Esophagus muscularis mucosa (tissue), 4 donors: ENCODE data around the gene CELF2. TPM values are rescaled to one million over a fixed set of nuclear protein-coding genes. Genes with fewer than 3 reads are reported as not detected.
"Not testable (repeated sequence)": the region's sequence is repeated elsewhere in the genome, so short reads cannot be mapped to it uniquely, and the experiment has no call there.

ENCODE experiments used
- DNase-seq: peaks from one replicate; pipeline ENCODE4 v3.0.0-alpha.2; 2017; ENCODE audit errors: extremely low spot score
- H3K27ac ChIP-seq, 4 donors: fragments of 200-600 bp; sonication (generic); replicated peaks in 1 of 4; 1 replicate in 3 of 4; 2 replicates in 1 of 4; pipeline ENCODE4 v1.5.1; 2016 to 2019; ENCODE audit warnings: mild to moderate bottlenecking in 1 of 4
- H3K27me3 ChIP-seq, 4 donors: fragments of 200-600 bp; sonication (generic); one replicate each; pipeline versions ENCODE4 v1.5.1 to v1.6.0; 2016 to 2019
- H3K36me3 ChIP-seq, 4 donors: fragments of 200-600 bp; sonication (generic); one replicate each; pipeline ENCODE4 v1.5.1; 2016 to 2019
- H3K4me1 ChIP-seq, 4 donors: fragments of 200-600 bp; sonication (generic); one replicate each; pipeline ENCODE4 v1.5.1; 2016 to 2019
- H3K4me3 ChIP-seq, 4 donors: fragments of 200-600 bp; sonication (generic); 1 replicate in 2 of 4; 2 replicates in 2 of 4; pipeline ENCODE4 v1.5.1; 2016 to 2019; ENCODE audit warnings: mild to moderate bottlenecking in 4 of 4, moderate library complexity in 1 of 4
- H3K9me3 ChIP-seq, 4 donors: fragments of 200-600 bp; sonication (generic); 1 replicate in 3 of 4; 2 replicates in 1 of 4; pipeline ENCODE4 v1.5.1; 2016 to 2019
- EP300 ChIP-seq: sonication (generic); formaldehyde crosslinking; IDR thresholded peaks from one replicate; pipeline ENCODE4 v1.6.1; 2017; ENCODE audit warnings: antibody characterized with exemption
- POLR2A ChIP-seq: fragments of 450-650 bp; IDR thresholded peaks from one replicate; pipeline ENCODE4 v1.6.1; 2017; ENCODE audit warnings: antibody characterized with exemption, moderate library complexity, mild to moderate bottlenecking, low read depth
- POLR2AphosphoS5 ChIP-seq, 2 donors: sonication (generic); formaldehyde crosslinking; IDR thresholded peaks; one replicate each; pipeline ENCODE4 v1.6.1; 2017; ENCODE audit warnings: antibody characterized with exemption in 2 of 2
- WGBS: methylation state at CpG from one replicate; pipeline ENCODE4 v1.1.5; 2018; 5-methylcytosine and 5-hydroxymethylcytosine counted together
- intact Hi-C: fragments of 100-400 bp; cut with DNase I; formaldehyde crosslinking; loops from one replicate; pipeline ENCODE4 v1.15.1; 2023
- total RNA-seq, 4 donors: library from RNA; depleted of rRNA; stranded (reverse); fragments of >200 nt; gene quantifications; one replicate each; pipeline versions ENCODE4 v1.1.0 to v1.2.1, GENCODE V29; 2016
- TF ChIP-seq, protein P1 (sequence below), 3 experiments: fragments of 200-600 bp in 2 of 3; fragments of 450-650 bp in 1 of 3; sonication (generic) in 2 of 3; IDR thresholded peaks; one replicate each; pipeline ENCODE4 v1.5.1; 2017 to 2019; ENCODE audit warnings: antibody characterized with exemption in 3 of 3, mild to moderate bottlenecking in 2 of 3, moderate library complexity in 1 of 3

Gene CELF2
- total RNA-seq, 4 donors from 2014 or later = 81.8 to 128 (median 104) TPM

DNA sequence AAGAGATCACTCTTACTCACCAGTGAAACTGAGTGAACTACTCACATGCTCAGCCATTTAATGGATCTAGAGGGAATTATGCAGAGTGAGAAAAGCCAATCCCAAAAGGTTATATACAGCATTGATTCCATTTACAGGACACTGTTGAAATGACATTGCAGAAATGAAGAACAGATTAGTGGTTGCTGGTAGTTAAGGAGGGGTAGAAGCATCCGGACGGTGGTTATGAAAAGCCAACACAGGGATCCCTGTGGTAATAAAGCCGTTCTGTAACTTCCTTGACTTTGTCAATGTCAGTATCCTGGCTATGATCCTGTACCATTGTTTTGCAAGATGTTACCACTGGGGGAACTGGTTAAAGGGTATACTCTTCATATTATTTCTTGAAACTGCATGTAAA lies 340.3 kb downstream of the CELF2 start:
- 63% methylated on average over 3 of the region's 3 CpGs for WGBS
- H3K4me3 ChIP-seq = no peak overlapping the region
- no peaks in the 10 kb centered on the region for H3K27me3 ChIP-seq
- intact Hi-C loops = no loop called here
- H3K27ac ChIP-seq = no peak overlapping the region
- no peak for TF ChIP-seq EP300
- TF ChIP-seq POLR2A = no peak
- TF ChIP-seq POLR2AphosphoS5 (IDR thresholded peaks at IDR 0.05) = no peak
- TF ChIP-seq, protein P1, sequence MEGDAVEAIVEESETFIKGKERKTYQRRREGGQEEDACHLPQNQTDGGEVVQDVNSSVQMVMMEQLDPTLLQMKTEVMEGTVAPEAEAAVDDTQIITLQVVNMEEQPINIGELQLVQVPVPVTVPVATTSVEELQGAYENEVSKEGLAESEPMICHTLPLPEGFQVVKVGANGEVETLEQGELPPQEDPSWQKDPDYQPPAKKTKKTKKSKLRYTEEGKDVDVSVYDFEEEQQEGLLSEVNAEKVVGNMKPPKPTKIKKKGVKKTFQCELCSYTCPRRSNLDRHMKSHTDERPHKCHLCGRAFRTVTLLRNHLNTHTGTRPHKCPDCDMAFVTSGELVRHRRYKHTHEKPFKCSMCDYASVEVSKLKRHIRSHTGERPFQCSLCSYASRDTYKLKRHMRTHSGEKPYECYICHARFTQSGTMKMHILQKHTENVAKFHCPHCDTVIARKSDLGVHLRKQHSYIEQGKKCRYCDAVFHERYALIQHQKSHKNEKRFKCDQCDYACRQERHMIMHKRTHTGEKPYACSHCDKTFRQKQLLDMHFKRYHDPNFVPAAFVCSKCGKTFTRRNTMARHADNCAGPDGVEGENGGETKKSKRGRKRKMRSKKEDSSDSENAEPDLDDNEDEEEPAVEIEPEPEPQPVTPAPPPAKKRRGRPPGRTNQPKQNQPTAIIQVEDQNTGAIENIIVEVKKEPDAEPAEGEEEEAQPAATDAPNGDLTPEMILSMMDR (IDR thresholded peaks at IDR 0.05) = no peak
- no peaks in the 10 kb centered on the region for H3K4me1 ChIP-seq
- H3K9me3 ChIP-seq = no peaks in the 10 kb centered on the region
- no peak for DNase-seq
- no peaks in the 10 kb centered on the region for H3K36me3 ChIP-seq

DNA sequence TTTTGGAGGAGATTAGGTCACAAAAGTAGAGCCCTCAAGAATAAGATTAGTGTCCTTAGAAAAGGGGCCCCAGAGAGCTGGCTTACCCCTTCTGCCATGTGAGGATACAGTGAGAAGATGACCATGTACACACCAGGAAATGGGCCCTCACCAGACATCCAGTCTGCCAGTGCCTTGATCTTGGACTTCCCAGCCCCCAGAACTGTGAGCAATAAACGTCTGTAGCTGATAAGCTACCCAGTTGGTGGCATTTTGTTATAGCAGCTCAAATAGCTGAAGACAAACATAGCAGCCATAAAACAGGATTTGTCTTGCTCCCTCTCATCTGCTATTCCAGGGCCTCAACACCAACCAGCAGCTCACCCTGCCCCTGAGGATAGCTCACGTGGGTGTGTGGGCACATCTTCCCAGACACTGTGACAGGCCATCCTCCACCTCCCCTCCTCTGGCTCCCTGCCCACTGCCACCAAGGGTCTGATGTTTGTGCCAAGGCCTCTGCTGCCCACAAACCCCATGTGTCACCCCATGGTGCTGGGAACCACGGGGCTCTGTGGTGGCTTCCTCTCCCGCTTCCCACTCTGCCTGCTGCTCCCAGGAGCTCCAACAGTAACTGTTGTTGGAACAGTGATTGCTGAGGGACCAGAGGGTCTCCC lies 341.4 kb downstream of the CELF2 start:
- H3K27me3 ChIP-seq = no peaks in the 10 kb centered on the region
- TF ChIP-seq, protein P1 (IDR thresholded peaks at IDR 0.05) = no peak
- TF ChIP-seq POLR2AphosphoS5 (IDR thresholded peaks at IDR 0.05) (no peak), EP300 (no peak), POLR2A (no peak)
- WGBS = 83% methylated on average over 4 of the region's 4 CpGs
- H3K27ac ChIP-seq = no peak overlapping the region
- no peaks in the 10 kb centered on the region for H3K36me3 ChIP-seq
- intact Hi-C loops = no loop called here
- no peaks in the 10 kb centered on the region for H3K4me1 ChIP-seq
- no peaks in the 10 kb centered on the region for H3K9me3 ChIP-seq
- no peak overlapping the region for H3K4me3 ChIP-seq
- no peak for DNase-seq

DNA sequence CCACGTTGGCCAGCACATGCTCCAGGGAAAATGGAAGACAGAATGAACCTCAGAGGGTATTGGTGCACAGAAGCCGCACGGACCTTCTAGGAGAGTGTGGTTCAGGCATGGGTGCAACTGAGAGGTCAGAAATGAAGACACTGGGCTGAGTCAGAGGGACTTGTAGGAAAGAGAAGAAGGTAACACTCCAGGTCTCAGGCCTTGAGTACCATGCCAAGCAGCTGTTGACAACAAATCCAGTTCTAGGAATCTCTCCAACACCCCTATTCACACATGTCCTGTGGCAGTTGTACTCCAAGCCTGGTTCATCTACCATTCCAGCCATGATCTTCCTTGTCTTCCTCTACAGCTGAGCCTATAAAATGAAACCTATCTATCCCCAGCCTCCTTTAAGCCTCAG lies 342.2 kb downstream of the CELF2 start:
- TF ChIP-seq, protein P1 (IDR thresholded peaks at IDR 0.05) = no peak
- TF ChIP-seq EP300 (no peak), POLR2A (no peak), POLR2AphosphoS5 (IDR thresholded peaks at IDR 0.05) (no peak)
- intact Hi-C loops = no loop called here
- Histone ChIP-seq H3K4me3 (no peak overlapping the region), H3K9me3 (no peaks in the 10 kb centered on the region), H3K4me1 (no peaks in the 10 kb centered on the region), H3K27me3 (no peaks in the 10 kb centered on the region), H3K27ac (no peak overlapping the region), H3K36me3 (no peaks in the 10 kb centered on the region)
- 93% methylated on average over 3 of the region's 3 CpGs for WGBS
- no peak for DNase-seq

DNA sequence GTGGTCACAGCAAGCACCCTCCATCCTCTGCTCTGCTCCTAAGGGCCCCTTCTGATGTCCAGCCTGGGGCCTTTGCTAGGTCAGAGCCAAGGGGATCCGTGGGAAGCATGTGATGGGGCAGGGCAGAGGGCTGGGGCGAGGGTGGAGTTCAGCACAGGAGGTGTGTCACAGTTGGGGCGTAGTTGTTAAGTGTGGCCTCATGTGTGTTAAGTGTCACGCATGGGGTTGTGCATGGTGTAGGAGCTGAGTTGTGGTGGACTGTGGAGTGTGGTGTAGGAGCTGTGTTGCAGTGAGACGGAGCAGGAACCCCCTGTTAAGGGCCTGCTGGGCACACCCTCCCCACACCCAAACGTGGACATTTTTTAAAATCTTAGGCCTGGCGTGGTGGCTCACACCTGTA lies 345.8 kb downstream of the CELF2 start:
- no peak overlapping the region for H3K4me3 ChIP-seq
- WGBS = 95% methylated on average over 5 of the region's 7 CpGs
- DNase-seq = no peak
- H3K36me3 ChIP-seq = no peaks in the 10 kb centered on the region
- H3K27me3 ChIP-seq = no peaks in the 10 kb centered on the region
- no peak for TF ChIP-seq POLR2AphosphoS5 (IDR thresholded peaks at IDR 0.05)
- no peak for TF ChIP-seq EP300
- TF ChIP-seq POLR2A = no peak
- TF ChIP-seq, protein P1 (IDR thresholded peaks at IDR 0.05) = no peak
- intact Hi-C loops = no loop called here
- no peaks in the 10 kb centered on the region for H3K9me3 ChIP-seq
- no peaks in the 10 kb centered on the region for H3K4me1 ChIP-seq
- no peak overlapping the region for H3K27ac ChIP-seq

DNA sequence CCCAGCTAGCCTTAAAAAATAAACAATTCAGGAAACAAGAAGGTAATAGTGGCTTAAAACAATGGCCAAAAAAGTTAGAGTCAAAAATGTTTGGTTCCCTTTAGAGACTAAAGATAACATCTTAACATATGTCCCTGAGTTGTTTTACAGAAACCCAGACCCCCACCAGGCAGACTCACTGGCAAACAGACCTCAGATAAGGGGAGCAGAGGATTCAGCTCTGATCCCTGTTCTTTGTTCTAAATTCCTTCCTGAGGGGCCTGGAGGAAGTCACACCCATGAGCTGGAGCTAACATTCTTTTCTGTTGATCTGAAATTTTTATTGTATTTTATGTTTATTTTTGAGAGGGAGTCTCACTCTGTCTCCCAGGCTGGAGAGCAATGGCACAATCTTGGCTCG lies 346.6 kb downstream of the CELF2 start:
- Histone ChIP-seq H3K36me3 (no peaks in the 10 kb centered on the region), H3K27ac (no peak overlapping the region), H3K4me1 (no peaks in the 10 kb centered on the region), H3K9me3 (no peaks in the 10 kb centered on the region), H3K4me3 (no peak overlapping the region), H3K27me3 (no peaks in the 10 kb centered on the region)
- intact Hi-C loops = no loop called here
- DNase-seq = no peak
- WGBS = 87% methylated on average over 1 of the region's 1 CpG
- TF ChIP-seq EP300 = no peak
- TF ChIP-seq, protein P1 (IDR thresholded peaks at IDR 0.05) = no peak
- no peak for TF ChIP-seq POLR2AphosphoS5 (IDR thresholded peaks at IDR 0.05)
- TF ChIP-seq POLR2A = no peak

DNA sequence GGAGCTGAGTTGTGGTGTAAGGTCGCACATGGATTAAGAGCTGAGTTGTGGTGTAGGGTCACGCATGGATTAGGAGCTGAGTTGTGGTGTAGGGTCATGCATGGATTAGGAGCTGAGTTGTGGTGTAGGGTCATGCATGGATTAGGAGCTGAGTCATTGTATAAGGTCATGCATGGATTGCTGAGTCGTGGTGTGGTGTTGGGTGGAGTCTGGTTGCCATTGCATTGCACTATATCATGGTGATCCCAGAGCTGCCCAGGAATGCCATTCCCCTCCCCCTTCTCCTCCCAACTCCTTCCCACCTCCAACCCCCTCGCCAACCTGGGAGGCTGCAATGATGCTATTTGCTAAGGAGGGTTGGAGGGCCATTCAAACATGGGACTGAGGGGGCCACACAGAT lies 349.2 kb downstream of the CELF2 start:
- 82% methylated on average over 4 of the region's 4 CpGs for WGBS
- H3K36me3 ChIP-seq, DNase-seq, H3K4me3 ChIP-seq, H3K4me1 ChIP-seq, intact Hi-C loops, H3K27ac ChIP-seq, H3K27me3 ChIP-seq, H3K9me3 ChIP-seq: not testable (repeated sequence)
